HEK293T (cell line): ENCODE measurements around the gene STIM1.

Source experiments
- BHLHE40 ChIP-seq: fragments of 450-650 bp; IDR thresholded peaks from 2 replicates; pipeline ENCODE4 v1.6.1; 2016; ENCODE audit warnings: mild to moderate bottlenecking, moderate library complexity, borderline replicate concordance
- CTBP1 ChIP-seq: fragments of 450-650 bp; IDR thresholded peaks from 2 replicates; pipeline ENCODE4 v1.6.1; 2016; ENCODE audit warnings: borderline replicate concordance
- ELF4 ChIP-seq: fragments of 450-650 bp; IDR thresholded peaks from 2 replicates; pipeline ENCODE4 v1.6.1; 2017; ENCODE audit warnings: antibody characterized with exemption
- FOXA1 ChIP-seq: fragments of 450-650 bp; IDR thresholded peaks from 2 replicates; pipeline ENCODE4 v1.6.1; 2016; ENCODE audit warnings: mild to moderate bottlenecking
- FOXK2 ChIP-seq: fragments of 450-650 bp; IDR thresholded peaks from 2 replicates; pipeline ENCODE4 v1.6.1; 2016; ENCODE audit warnings: mild to moderate bottlenecking
- SP1 ChIP-seq: fragments of 450-650 bp; IDR thresholded peaks from 2 replicates; pipeline ENCODE4 v1.6.1; 2017
- SUZ12 ChIP-seq: fragments of 450-650 bp; IDR thresholded peaks from 2 replicates; pipeline ENCODE4 v1.6.1; 2016; ENCODE audit warnings: mild to moderate bottlenecking

GRCh38 chr11:3926458-3927095 is 71.1 kb downstream of the STIM1 start:
- no peak for TF ChIP-seq CTBP1
- no peak for TF ChIP-seq SUZ12
- TF ChIP-seq BHLHE40: no peak
- no peak for TF ChIP-seq SP1
- no peak for TF ChIP-seq FOXA1
- no peak for TF ChIP-seq FOXK2
- TF ChIP-seq ELF4: no peak
